SW 1271 (cell line): ENCODE results near the gene IFNAR1.
"Not testable (repeated sequence)": the region's sequence is repeated elsewhere in the genome, so short reads cannot be mapped to it uniquely, and the experiment has no call there.

Experiments
- DNase-seq, 2 experiments: peaks; one replicate each; lab custom pipeline; 2025; lab: John Stamatoyannopoulos, UW

IFNAR1 gene

DNA sequence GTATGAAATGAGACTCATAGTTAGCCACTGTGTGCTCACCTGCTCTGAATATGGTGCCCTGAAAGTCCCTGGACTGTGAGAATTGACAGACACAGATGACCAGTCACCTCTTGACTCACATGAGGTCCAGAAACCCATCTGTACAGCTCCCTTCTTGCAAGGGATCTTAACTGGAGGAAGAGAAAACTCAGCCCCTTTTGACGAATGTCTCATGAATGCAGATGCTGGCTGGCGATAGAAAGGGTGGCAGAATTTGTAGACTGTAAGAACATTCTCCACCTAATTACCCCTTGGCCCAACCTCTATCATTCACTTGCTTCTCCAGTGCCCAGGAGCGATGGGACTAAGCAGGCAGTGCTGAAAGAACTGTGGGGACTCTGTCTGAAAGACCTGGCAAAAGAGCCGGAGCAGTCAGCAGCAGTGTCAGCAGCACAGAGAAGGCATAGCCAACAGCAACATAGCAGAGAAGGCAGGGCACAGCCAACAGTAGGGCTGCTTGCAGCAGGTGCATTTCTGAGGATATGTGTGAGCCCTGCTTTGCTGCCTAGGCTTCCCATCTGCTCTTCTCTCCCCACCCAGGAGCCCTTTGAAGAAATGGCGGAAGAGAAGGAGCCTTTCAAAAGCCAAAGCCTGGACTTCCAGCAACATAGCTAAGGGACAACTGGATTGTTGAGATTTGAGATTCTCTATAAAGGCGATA lies 52.6 kb downstream of the IFNAR1 start:
- DNase-seq = no peak

DNA sequence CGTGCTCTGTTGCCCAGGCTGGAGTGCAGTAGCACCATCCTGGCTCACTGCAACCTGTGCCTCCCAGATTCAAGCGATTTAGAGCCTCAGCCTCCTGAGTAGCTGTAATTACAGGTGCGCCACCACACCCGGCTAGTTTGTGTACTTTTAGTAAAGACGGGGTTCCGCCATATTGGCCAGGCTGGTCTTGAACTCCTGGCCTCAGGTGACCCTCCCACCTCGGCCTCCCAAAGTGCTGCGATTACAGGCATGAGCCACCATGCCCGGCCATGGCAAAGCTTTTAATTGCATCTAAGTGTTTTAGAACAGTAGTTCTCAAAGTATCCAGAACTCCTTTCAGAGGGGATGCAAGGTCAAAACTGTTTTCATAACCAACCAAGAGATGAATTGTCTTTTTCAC lies 53.3 kb downstream of the IFNAR1 start:
- DNase-seq = no peak

DNA sequence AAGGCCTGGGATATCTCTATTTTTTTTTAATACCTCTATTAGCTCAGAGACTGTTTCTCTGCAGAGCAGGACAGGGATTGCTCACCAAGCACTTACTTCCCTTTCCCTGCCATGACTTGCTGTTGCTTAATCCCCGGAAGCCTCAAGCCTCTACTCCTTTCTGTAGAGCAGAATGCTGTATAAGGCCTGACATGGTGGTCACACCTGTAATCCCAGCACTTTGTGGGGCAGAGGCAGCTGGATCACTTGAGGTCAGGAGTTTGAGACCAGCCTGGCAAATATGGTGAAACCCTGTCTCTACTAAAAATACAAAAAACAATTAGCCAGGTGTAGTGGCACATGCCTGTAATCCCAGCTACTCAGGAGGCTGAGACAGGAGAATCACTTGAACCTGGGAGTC lies 55.2 kb downstream of the IFNAR1 start:
- peak in 1 of 2 experiments; percentile 40 for DNase-seq

DNA sequence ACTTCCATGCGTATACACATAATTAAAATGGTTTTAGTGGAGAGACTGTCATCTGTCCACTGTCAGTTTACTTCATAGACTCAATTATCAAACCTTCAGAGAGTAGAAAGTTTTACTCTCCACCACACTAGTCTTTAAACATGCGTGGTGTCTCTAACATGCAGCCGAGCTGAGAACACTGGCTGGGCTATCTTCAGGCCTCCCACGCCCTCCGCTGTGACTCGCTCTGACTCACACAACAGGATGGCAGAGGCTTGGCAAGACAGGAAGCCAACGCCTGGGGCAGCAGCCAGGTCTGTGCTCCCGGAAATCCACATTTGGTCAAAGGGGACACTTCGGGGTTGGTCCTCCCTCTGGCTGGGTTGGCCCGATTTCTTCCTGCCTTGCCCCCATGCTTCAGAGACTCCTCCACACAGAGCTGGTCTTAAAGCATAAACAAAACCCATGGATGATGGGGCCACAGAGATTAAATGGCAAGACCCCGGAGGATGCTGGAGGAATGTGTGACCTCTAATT lies 55.8 kb downstream of the IFNAR1 start:
- DNase-seq = peak; percentile 92

DNA sequence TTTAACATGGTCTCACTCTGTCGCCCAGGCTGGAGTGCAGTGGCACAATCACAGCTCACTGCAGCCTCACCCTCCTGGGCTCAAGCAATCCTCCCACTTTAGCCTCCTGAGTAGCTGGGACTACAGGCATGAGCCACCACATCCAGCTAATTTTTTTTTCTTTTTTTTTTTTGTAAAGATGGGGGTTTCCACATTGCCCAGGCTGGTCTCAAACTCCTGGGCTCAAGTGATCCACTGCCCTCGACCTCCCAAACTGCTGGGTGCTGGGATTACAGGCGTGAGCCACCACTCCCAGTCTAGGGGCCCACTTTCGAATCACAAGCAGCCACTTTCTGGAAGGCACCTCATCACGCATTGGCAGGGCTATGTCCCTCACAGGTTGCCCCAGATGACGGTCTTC lies 56.6 kb downstream of the IFNAR1 start:
- DNase-seq = not testable (repeated sequence)

DNA sequence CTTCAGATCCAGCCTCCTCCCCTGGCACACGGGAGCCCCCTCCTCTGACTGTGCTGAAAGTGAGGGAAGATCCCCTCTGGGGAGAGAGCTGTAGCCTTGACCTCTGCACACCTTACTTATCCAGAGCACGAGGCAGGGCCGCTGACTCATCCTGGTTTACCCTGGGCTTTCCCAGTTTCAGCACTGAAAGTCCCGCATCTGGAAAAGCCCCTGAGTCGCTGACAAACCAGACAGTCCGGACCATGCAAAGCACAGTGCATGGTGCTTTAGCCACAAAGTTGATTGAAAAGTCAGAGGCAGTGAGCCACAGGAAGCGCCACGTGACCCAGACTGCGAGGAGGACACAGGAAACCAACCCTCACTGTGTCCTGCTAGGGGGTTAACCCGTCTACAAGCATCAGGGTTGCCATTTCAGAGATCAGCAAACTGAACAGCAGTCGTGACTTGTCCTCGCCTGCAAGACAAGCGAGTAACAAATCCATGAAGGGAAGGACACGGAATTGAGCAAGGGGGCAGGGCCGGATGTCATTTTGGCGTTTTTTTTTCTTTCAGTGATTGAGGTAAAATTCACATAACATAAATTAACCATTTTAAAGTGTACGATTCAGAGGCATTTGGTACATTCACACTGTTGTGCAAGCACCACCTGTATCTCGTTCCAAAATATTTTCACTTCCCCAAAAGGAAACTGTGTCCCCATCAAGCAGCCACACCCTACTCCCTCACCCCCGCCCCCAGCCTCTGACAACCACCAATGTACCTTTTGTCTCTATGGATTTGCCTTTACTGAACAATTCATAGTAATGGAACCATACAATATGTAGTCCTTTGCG lies 58.5 kb downstream of the IFNAR1 start:
- peak in 1 of 2 experiments; percentile 39 for DNase-seq

DNA sequence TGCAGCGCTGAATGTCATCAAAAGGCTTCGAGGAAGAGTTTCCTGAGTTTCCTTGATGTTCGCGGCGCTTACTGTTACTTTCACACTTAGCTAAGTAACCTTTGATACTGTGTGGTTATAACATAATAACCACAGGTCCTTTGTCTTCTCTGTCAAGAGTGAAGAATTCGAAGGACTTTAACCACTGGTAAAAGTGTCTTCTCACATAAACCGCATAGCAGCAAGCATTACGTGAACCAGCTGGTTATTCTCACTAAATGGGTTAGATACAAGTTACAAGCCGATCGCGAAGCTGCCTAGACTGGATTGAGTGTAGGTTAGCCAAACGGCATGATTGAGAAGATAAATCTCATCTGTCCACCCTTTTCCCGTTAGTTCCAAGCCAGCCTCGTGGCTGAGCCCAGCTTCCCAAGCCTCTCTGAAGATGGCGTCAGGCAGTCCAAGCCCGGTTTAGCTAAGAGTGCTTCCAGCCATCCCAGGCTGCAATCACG lies 60.1 kb downstream of the IFNAR1 start:
- DNase-seq = no peak

DNA sequence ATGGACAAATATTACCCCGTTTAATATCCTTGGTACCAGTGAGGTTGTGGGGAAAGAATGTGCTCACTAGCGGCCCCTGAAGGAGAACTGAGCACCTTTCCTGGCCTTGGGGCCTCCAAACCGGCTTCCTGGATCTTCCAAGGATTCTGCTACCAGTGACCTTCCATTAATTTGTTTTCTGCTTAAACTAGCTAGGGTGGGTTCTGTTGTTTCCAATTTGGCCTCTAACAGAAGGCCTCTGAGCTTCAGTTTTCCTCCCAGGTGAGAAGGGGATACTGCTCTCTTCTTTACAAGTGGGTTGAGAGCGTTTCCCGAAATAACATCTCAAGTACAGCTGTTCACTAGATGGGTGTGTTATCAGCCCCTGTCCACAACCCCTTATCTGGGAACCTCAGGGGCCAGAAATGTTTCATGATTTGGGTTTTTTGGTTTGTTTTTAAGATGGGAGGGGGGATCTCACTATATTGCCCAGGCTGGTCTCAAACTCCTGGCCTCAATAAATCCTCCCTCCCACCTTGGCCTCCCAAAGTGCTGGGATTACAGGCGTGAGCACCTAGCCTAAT lies 61.5 kb downstream of the IFNAR1 start:
- no peak for DNase-seq

DNA sequence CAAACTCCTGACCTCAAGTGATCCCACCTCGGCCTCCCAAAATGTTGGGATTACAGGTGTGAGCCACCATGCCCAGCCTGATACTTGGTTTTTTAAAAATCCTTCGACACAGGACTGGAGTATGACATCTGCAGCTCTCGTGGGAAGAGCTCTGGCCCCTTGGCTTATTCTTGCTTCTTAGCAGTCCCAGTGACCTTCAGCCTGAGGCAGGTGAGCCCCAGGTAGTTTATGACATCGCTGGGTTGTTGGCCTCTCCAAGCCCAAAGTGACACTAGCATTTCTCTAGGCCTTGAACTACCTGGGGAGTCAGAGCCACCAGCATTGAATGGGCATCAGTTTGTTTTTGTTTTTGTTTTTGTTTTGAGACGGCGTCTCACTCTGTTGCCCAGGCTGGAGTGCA lies 62.5 kb downstream of the IFNAR1 start:
- DNase-seq = no peak

DNA sequence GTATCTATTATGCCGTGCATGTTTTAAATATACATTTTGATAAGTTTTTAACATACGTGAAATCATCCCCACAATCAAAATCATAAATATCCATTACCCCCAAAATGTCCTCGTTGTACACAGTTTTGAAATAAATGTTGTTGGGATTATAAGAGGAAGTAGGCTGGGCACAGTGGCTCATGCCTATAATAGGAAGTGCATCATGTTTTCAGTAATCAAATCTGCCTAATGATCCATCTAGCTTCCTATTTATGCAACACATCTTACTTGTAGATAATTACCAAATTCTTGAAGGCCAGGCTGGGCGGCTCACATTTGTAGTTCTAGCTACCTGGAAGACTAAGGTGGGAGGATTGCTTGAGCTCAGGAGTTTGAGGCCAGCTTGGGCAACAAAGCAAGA lies 63.4 kb downstream of the IFNAR1 start:
- DNase-seq = no peak

DNA sequence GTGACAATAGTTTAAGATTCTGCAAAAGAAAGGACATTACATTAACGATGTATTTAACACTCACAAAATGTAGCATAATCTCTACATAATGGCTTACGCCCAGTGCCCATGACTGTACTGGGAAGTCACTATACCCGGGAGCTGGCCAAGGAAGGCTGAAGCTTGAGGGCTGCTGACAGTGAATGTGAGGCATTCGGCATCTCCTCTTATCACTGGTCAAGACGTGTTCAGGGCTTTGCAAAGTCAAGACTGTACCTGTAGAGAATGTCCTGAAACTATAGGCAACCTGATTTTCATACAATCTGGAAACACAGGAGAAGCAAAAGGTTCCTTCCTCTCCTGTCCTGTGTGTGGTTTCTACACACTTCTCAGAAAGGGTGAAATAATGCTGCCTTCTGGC lies 65.7 kb downstream of the IFNAR1 start:
- no peak for DNase-seq

DNA sequence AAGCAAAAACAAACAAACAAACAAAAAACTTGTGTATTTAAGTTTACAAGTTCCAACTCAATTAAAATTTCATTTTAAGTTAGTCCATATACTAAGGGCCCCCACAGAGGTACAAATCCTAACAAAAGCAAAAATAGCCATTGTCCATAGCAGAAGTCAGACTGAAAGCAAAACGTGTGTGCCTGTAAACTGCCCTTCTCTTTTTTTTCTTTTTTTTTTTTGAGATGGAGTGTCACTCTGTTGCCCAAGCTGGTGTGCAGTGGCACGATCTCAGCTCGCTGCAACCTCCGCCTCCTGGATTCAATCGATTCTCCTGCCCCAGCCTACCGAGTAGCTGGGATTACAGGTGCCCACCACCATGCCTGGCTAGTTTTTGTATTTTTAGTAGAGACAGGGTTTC lies 66.9 kb downstream of the IFNAR1 start:
- no peak for DNase-seq

DNA sequence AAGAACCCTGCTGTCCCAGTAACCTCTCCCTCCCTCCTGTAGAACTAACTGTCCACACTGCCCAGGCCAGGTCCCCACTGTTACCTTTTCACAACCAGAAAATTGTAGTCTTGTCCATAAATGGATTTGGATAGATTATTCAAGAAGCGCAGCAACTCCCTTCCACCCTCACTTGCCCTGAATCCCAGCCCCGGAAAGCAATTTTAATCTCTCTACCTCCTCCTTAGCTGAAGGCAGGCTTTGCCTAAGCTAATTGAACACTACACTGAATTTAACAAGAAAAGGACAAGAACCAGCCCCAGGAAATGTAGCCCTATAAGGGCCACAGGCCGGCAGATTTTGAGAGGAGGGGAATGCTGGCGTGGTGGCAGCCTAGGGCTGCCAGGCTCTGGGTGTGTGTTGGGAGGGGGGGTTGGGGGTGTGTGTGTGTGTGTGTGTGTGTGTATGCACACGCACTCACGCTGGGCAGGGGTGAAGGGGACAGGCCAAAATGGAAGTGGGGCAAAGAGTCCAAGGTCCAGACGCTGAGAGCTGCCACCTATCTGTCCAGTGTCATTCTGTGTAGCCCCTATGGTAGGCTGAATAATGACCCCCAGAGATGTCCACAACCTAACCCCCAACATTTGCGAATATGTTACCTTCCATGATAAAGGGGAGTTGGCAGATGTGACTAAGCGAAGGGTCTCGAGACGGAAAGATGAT lies 67.7 kb downstream of the IFNAR1 start:
- no peak for DNase-seq

DNA sequence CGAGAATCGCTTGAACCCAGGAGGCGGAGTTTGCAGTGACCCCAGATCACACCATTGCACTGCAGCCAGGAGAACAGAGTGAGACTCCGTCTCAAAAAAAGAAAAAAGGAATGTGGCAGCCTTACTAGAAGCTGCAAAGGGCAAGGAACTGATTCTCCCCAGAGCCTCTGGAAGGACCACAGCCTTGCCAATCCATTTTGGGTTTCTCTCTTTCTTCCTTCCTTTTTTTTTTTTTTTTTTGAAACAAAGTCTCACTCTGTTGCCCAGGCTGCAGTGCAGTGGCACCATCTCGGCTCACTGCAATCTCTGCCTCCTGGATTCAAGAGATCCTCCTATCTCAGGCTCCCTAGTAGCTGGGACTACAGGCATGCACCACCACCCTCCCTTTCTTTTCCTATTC lies 68.6 kb downstream of the IFNAR1 start:
- no peak for DNase-seq

DNA sequence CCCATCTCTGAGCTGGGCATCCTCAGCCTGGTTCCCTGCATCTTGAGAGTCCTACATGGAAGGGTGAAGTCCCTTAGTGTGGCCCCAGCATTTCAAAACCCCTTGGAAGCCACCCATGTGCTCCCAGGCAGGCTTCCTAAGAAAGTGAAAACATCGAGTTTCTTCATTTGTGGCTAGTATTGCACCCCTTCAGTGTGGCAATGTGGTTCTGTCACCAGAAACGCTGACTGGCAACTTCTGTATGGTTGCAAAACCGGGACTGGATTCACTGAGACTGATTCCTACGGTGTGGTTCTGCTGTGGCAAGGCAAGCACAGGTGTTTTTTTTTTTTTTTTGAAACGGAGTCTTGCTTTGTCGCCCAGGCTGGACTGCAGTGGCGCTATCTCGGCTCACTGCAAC lies 69.5 kb downstream of the IFNAR1 start:
- no peak for DNase-seq

DNA sequence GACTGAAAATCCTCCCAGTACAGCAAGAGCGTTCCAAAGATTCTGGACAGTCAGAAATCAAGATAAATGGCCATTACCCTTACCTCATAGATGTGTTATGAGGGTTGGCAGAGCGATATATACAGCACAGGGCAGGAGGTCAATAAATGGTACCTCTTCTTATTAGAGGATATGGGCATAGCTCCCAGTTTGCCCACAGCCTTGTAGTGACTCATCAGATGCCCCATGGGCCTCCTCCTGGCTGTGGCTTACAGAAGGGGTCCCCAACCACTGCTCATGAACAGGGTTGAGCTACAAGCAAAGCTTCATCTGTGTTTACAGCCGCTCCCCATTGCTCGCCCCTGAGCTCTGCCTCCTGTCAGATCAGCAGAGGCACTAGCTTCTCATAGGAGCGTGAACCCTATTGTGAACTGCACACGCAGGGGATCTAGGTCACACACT lies 71.1 kb downstream of the IFNAR1 start:
- DNase-seq = no peak

DNA sequence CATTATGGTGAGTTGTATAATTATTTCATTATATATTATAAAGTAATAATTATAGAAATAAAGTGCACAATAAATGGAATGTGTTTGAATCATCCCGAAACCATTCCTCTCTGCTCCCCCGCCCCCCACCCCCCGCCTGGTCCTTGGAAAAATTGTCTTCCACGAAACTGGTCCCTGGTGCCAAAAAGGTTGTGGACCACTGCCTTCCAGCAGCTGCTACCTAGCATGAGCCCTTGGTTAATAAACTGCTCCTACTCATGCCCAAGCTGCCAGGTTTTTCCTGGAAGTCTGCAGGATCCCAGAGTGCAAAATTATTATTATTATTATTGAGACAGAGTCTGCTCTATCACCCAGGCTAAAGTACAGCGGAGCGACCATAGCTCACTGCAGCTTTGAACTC lies 71.7 kb downstream of the IFNAR1 start:
- DNase-seq = no peak

DNA sequence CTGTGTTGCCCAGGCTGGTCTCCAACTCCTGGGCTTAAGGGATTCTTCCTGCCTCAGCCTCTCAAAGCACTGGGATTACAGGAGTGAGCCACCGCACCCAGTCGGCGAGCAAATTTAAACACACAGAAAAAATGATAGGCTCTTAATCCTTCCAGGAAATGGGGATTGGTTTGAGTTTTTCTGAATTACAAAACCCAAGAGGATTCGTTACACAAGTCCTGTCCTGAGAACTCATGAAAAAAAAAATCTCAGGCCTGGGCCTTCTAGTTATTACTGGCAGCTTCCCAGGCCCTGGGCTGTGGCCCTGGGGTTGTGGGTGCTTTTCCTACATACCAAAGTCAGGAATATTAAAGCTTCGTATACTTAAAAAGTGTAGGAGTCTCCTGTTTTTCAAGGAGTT lies 72.2 kb downstream of the IFNAR1 start:
- no peak for DNase-seq

DNA sequence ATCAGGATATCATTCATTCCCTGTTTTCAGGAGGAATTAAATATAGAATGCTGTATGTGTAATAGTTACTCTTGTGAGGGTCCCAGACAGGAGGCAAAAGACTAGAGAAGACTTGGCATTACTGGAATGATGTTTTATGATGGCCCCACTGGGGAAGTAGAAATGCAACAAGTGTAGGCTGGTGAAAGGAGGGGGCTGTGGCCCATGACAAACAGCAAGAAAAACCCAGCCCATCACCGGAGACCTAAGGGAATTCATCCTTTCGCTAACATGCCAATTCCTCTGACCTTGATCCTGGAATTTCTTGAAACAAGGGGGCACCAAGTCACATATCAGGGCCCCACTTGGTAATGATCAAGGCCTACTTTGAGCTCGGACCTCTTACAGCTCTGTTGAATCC lies 72.9 kb downstream of the IFNAR1 start:
- no peak for DNase-seq

DNA sequence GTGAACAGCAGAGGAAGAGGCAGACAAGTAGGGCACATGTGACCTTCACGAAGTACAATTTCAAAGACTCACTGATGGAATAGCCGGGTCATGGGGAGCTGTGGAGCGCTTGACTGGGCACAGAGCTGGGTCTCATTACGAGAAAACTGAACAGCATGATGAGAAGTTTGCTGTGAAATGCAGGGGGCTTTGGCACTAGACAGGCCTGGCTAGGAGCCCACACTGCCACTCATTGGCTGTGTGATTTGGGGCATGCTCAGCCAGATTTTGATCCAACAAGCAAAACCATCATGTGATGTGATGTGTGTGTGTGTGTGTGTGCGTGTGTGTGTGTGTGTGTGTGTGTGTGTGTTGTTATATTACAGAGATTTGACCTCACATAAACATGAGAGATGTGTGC lies 73.6 kb downstream of the IFNAR1 start:
- no peak for DNase-seq

DNA sequence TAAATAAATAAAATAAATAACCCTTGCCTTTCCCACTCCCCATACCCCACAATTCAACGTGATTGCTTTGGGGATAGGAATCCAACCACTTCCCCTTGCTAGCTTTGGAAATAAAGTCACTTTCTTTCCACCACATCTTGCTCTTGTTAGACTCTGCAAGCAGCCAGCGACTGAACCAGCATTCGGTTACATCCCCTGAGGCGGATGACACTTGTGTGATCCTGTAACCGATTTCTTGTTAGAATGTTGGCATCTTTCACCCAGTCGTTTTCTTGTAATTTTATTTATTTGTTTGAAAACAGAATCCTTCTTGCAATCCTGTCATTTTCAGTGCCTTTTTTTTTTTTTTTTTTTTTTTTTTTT lies 76.8 kb downstream of the IFNAR1 start:
- no peak for DNase-seq
